T-helper 1 cell treated with Interleukin-12 subunit alpha and Interleukin-12 subunit beta and Interleukin-4 antibody, amounts not matched to agents 30 ng/mL and 1 ng/mL, for 36 hours (primary cell): Measurements from ENCODE around the gene KIRREL1. TPM values are rescaled to one million over a fixed set of nuclear protein-coding genes. Genes with fewer than 3 reads are reported as not detected.

Experiments used
- intact Hi-C: fragments of 100-400 bp; cut with micrococcal nuclease; formaldehyde crosslinking; loops from one replicate; pipeline ENCODE4 v1.15.1; 2024
- total RNA-seq: library from RNA; stranded (reverse); gene quantifications from 2 replicates; pipeline ENCODE4 v1.2.3, GENCODE V29; 2022

Gene KIRREL1
- total RNA-seq, 1 donor from 2014 or later, result not detected

DNA sequence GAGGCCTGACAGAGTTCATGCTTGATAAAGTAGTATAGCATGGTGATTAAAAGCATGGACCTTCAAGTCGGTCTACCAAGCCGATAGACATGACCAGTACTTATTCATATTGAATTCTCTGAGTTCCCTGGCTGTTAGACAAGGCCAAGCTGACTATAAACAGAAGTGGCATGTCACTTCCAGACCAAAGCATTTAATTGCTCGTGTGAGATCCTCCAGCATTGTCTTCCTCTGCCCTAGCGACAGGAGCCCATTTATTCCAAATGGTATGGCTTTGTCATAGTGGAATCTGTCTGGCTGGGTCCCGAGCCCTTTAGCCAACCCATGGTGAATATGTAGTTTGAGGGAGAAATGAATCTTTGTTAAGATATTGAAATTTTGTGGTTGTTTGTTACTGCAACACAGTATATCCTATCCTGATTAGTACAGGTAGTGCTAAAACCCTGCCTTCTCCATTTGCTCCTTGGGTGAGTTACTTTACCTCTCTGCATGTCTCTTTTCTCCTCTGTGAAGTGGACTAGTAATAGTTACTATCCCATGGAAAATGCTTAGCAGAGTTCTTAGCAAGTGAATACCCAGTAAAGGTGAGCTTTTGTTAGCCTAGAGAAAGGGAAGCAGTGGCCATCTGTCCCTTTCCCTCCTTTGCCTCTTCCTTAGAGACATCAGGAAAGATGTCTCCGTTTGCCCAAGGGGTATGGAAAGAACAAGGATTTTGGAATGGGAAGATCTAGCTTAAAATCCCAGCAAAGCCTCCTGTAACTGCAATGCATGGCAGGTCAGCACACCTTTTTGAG lies 109.6 kb downstream of the KIRREL1 start:
- intact Hi-C loops, result no loop called here

DNA sequence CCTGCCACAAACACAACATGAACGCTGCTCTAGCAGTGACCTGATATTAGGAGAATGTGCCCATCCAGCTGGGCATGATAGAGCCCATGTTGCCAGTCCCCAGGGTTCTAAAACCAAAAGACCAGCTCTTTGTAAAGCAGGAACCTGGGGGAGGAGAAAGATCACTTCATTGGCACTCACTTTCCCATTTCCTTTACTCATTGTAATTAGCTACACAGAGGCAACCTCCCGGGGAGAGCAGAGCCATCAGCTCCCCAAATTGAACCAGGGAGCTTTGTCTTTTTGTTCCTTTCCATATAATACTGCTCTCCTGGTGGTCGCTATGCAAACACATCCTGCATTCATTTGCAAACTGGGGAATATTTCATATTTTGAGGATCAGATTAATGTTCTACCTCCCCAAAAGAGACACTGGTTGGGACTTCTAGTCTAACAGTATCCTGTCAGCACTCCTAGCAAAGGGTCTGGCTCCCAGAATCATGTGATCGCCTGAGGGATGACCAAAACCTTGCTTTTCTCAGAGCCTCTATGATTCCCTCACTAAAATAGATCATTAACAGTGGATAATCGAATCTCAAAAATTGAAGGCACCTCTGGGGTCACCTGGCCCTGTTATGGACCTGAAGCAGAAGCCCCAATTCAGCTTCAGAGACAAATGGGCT lies 110.5 kb downstream of the KIRREL1 start:
- intact Hi-C loops, result no loop called here

DNA sequence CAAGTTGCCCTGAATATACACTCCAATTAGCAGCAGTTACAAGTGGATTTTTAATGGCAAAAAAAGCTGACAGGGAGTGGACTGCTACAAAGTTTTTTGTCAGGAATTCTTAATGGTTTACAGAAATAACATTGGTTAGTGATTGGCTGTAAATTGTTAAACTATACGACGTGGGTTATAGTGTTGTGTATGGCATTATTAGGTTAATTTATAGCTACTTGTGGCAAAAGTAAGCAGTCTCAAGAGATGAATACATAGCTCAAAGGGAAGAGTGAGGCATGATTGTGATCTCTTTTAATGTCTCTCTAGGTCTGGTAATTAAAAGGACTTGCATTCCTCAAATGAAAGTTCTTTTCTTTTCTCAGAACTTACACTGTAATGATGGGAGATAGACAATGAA lies 111.4 kb downstream of the KIRREL1 start:
- intact Hi-C loops, result no loop called here

DNA sequence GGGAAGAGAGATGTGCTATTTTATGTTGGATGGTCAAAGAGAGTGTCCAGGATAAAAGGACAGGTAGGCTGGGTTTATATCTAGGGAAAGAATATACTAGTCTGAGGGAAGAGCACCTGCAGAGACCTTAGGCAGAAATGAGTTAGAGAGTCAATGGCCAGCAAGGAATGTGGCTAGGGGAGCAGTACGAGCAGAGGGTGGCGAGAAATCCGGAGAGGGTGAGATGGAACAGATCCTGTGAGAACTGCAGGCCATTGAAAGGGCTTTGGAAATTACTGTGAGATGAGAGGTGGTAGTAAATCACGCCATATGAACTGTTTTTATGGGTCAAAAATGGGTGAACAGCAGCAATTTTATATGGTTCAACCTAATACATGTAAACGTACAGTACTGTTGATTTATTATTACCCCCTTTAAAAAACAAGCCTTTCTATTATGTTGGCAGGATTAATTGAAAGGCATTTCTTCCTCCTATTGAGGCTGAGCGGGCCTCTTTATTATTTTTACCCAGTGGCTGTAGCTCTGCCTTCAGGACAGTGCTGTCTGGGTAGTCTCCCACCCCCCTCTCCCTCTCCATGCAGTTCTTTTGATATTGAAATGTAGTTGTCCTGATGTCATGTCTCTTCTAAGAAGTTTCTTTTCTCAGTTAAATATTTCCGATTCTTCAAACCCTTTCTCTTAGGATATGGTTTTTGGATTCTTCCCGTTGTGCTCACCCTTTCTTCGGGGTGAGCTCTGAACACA lies 112.1 kb downstream of the KIRREL1 start:
- intact Hi-C loops, result no loop called here

DNA sequence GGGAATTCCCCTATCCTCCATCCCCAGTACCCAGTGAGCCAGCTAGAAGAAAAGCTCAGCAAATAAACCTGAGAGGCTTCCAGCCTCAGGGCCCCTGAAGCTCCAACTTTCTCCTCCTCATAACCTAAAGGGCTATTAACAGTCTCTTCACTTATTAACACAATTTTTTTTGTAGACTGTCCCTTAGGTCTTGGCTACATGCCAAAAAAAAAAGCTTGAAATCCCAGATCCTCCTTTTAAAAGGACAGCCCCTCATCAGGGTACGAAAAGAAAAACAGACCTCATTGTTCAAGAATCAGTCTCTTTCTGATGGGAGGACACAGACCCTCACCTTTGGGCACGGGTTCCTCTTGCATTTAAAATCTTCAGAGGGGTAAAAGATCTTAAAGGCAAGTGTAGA lies 114.5 kb downstream of the KIRREL1 start:
- intact Hi-C loops, result no loop called here

DNA sequence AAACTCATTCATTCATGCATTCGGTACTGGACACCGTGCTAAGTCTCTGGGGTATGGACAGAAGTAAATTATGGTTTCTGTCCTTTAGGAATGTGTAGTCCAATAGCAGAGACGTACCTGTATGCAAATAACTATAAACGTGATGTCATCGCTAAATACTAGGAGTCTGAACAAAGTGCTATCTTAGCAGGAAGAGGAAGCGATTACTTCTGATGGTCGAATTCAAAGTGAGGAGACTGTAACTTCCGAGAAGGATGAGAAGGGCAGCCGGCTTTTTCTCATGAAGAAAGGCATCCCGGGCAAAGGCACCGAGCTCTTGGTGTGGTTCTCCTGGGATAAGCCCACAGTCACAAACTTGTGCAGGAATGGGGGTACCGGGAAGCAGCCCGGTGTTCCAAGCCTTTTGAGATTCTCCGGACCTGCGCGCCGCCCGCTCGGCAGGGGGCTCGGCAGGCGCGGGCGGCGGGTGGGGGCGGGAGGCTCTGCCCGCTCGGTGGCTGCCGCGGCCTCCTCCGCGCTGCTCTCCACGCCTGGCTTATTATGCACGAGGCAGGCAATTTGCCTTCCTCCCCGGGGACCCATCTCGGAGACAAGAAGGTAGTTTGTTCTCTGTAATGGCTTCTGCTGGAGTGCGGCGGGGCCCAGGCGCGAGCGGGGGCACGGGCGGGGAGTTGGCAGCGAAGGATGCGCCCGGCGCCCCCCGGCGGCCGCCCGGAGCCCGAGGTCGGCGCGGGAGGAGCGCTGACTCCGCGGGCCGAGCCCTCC lies 119.7 kb downstream of the KIRREL1 start:
- intact Hi-C loops, result no loop called here

DNA sequence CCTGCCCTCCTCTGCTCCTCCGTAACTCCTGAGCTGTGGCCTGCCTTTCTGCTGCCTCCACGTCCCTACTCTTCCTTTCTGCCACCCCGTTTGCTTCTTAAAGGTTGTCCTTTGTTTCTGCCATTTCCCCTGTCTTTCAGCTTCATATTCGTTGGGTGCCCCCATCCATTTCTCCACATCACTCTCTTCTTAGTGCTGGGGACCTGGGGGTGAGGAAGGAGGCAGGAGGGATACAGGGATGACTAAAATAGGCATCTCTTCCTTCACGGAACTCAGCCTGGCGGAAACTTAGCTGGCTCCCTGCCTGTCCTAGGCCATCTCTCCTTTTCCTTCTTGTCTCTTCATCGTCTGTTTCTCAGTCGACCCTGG lies 120.3 kb downstream of the KIRREL1 start:
- intact Hi-C loops, result no loop called here

DNA sequence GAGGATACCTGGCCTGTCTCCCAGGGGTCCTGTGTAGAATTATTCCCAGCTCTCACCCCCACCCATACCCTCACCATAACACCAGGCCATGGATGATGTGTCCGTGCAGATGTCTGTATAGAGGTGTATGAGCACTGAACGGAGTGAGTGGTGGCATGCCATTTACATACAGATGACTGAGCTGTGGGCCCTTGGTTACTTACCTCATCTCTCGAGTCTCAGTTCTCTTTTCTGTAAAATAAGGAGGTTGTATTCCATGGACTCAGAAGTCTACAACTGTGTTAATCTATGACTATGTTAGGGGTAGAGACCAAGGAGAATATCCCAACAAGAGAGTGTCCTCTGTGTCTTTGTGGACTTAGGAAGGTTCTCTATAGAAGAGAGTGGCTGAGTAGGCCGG lies 121.7 kb downstream of the KIRREL1 start:
- intact Hi-C loops, result loop anchor here (5.0 kb wide), 1 partner anchor 882 kb away; no protein-coding TSS in a partner anchor

DNA sequence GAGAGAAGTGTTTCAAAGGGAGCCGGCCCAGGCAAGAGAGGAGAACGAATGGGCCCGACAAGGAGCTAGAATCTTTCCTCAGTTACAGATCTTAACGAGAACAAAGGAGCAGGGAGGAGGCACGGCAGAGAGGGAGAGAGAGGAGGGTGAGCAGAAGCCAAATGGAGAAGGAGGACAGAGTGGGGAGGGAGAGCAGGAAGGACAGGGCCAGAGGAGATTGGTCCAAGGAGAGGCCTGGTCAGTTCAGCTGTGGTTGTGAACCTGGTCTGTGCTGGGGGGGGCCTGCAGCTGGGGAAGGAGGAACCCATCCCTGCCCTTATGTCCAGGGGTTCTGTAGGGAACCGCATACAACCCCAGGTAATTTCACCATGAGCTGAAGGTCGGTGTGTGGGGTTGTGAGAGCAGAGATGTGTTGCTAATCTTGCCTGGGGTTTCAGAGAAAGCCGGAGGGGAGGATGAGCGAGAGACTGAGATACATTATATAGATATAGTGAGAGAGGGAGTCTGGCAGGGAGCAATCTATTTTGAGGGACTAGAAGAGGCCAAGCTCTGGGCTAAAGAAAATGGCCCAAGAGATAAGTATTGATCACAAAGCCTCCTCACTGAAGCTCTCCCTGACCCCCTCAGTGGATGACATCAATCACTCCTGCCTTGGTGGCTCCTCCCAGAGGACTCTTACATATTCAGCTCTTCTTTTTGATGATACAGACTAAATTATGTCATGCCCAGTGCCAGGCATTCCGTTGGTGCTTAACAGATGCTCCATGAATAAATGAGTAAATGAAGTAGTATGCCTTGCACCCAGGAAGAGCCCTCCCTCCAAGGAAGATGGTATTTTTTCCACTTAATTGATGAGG lies 123.1 kb downstream of the KIRREL1 start:
- intact Hi-C loops, result loop anchor here (5.0 kb wide), 1 partner anchor 881 kb away; no protein-coding TSS in a partner anchor

DNA sequence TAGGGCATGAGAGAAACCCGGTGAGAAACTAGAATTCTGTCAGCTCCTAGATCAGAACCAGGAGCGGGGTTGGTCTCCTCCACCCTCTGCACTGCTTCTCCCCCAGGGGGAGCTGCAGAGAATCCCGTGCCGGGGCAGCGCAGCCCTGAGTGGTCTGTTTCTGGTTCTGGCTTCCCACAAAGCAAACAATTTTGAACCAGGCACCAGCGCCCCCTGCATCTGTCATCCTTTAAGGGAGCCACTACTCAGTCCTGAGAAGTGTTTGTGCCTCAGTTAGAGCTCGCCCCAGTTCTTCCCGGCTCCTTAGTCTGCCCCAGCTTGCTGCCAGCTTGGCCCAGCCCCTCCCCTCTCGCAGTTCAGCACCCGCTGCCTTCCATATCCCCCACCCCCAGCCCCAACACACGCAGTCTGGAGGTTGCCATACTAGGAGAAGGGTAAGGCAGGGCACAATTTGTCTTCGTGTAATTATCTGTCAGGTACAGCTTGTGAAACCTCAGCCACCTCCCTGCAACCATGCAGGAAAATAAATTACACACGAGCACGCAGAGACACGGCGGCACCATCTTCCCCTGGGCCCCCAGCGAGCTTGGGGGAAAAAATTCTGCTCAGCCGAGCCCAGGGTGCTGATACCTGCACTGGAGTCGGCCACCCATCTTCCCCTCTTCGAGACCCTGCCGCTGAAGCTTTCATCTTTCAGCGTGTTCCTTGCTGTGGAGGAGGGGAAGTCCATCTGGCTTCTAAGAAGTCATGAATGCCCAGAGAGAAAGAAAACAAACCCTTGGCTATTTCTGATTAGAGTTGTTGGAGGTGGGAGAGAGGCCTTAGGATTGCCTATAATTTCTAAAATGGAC lies 124.6 kb downstream of the KIRREL1 start:
- intact Hi-C loops, result loop anchor here (1.0 to 5.0 kb wide), 2 partner anchors 879 to 954 kb away; no protein-coding TSS in a partner anchor

DNA sequence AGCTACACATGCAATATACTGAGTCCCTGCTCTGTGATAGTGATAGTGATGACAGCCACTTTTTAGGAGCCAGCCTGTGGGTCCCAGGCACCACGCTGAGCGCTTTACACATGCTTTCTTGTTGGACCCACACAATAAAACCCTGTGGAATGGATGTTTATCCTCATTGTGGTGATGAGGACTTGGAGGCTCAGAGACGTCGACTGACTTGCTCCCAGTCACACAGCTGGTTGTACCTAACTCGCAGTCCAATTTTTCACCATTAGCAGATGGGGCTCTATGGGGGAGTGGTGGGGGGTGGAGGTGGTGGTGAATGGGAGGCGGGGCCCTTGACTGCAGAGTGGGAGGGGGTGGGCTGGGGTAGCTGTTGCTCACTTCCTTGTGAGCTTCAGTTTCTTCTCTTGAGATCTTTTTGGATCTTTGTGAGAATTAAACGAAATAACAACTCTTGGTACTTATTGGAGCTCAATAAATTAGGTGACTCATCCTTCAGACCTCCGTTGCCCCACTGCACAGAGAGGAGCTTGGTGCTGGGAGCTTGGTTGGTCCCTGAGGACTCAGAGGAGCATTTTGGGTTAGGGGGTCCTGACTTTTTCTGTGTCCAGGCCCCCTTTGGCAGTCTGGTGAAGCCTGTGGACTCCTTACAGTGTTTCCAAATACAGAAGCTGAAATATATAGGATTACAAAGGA lies 125.4 kb downstream of the KIRREL1 start:
- intact Hi-C loops, result loop anchor here (1.0 to 5.0 kb wide), 2 partner anchors 878 to 953 kb away; no protein-coding TSS in a partner anchor

DNA sequence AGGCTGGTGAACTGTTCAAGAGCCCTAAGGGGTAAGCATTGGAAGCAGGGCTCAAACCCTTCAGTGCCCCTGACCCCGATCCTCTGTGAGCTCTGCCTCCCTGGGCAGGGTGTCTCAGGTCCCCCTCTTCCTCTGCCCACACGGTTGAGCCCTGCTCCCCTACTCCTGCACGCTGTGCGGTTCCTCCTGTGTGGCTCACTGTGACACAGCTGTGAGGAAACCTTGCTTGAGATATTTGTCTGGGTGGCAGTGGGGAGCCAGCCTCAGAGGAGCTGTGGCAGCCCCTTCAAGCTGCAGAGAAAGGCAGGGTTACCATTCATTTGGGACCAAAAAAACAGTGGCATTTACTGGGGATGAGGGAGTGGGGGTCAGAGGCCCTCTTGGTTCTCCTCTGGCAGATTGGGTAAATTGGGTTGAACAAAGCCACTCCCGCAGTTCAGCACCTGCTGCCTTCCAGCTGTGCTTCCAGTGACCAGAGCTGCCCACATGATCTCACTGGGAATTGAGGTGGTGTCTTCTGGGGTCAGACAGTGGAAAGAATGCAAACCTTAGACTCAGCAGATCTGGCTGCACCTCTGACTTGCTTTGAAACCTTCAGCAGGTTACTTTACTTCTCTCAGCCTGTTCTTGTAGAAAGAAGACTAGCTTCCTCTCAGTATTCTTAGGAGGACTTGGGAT lies 126.7 kb downstream of the KIRREL1 start:
- intact Hi-C loops, result loop anchor here (5.0 to 10.0 kb wide), 2 partner anchors 745 to 877 kb away; no protein-coding TSS in a partner anchor

DNA sequence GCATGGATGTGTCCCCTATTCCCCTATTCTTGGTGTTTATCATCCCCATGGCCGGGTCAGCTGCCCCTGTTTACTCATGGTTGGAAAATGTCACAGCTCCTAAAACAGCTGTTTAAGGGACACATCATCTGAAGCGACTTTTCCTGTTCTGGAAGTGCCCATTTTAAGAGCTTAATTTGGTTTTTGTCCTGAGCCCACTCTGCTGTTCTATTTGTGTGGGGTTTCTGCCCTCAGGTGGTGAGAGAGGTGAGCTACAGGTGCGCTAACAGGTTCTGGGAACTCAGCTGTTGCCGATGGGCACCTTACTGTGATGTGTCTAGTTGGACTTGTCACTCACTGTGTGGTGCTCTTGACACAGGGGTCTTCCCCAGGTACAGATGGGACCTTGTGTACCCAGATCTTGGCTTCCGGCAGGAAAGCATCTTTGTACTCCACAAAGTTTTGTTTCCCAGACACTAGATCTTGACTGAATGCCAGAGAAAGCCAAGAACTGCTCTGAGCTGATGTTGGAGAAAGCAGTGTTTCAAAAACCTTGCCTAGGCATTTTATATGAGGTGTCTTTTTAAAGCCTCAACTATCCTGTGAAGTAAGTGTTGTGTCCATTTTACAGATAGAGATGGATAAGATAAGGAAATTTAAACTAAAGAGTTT lies 128.3 kb downstream of the KIRREL1 start:
- intact Hi-C loops, result loop anchor here (10.0 kb wide), 1 partner anchor 747 kb away; no protein-coding TSS in a partner anchor

DNA sequence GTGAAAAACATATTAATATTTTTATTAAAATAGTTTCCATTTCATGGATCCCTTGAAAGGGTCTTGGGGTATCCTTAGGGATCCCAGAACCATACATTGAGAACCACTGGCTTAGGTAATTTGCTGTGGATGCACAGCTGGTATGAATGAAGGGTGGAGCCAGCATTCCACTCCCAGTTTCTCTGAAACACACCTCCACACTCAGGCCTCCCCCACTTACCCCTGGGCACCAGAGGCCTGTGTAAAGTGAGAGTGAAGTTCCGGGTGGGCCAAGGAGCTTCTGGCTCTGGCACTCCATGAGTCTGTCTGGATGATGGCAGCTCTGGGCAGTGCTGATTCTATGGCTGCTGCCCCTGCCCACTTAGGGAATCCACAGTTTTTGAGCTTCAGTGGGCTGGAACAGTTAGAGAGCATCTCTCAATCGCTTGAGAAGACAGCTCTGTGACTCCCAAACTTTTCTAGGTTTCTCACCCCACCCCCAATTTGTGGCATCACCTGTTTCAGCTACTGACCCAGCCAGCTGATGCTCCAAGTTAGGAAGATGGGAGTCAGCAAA lies 129.5 kb downstream of the KIRREL1 start:
- intact Hi-C loops, result loop anchor here (10.0 kb wide), 1 partner anchor 748 kb away; no protein-coding TSS in a partner anchor

DNA sequence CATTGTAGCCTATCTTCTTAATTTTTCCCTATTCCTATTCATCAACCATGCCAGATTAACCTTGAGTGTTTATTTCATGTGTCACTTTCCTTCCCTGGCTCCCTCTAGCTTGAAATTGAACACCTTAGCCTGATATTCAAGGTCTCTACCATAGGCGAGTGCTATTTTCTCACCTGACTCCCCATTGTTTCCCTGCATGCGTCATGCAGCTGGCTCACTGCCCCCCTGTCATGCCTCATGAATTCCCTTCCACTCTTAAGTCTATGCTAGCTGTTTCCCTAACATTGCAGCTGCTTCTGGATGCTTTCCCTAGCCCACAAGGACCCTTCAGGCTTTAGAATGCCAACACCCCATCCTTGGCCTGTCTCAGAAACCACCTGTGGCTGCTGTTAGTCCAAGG lies 130.6 kb downstream of the KIRREL1 start:
- intact Hi-C loops, result loop anchor here (2.0 to 10.0 kb wide), 3 partner anchors 37 to 949 kb away; no protein-coding TSS in a partner anchor

DNA sequence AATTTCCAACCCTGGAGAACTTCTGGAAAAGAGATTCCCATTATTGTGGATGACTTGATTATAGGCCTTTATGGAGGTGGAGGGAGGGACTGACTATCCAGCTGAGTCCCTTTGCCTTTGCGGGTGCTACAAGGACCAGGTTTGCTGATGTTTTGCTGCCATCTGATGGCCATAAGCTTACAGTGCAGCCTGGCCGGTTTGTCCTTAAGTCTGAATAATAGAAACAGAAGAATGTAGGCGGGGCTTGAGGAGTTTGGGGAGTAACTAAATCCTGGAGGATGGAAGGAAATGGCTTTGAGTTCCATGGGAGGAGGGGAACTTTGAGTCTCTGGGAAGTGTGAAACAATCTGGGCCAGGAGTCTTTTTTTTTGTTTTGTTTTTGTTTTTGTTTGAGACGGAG lies 131.6 kb downstream of the KIRREL1 start:
- intact Hi-C loops, result loop anchor here (1.0 to 10.0 kb wide), 8 partner anchors 24 to 948 kb away; no protein-coding TSS in a partner anchor

DNA sequence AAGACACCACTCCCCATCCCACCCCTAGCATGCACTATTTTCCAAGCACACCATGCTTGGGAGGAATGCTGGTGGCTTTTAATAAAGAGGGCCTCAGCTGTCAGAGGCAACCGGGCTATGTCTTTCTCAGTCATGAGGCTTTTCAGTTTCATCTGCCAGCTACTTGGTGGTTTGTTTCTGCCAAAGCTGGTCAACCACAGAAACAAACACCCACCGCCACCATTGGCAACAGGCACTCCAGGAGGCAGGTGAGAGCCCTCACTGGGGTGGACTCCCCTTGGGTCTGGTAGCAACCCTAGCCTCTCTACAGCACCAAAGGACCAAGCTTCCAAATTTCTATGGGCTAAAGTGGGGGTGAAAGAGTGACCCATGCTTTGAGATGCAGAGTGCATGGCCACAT lies 133.0 kb downstream of the KIRREL1 start:
- intact Hi-C loops, result loop anchor here (10.0 kb wide), 1 partner anchor 752 kb away; no protein-coding TSS in a partner anchor
